NCI-H128 (cell line): Measurements from ENCODE around the gene DNTT.

ENCODE experiments used
- DNase-seq: peaks from one replicate; lab custom pipeline; 2025; ENCODE audit not compliant: unreplicated experiment; lab: John Stamatoyannopoulos, UW

Gene DNTT

DNA sequence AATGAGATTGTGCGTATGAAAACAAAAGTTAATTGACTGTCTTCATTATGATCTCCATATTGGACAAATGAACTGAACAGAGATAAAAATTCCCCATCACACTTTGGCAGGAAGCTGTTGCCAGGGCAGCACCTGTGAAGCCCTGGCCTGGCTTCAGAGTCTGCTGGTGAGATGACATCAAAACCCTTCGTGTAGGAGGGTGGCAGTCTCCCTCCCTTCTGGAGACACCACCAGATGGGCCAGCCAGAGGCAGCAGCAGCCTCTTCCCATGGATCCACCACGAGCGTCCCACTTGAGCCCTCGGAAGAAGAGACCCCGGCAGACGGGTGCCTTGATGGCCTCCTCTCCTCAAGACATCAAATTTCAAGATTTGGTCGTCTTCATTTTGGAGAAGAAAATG lies at the start of gene DNTT:
Gene DNTT, plus strand, starts transcription at position 205 of the 400 bp plus-strand sequence. Its CDS starts 64 bp downstream, at position 269.
- DNase-seq, result no peak

DNA sequence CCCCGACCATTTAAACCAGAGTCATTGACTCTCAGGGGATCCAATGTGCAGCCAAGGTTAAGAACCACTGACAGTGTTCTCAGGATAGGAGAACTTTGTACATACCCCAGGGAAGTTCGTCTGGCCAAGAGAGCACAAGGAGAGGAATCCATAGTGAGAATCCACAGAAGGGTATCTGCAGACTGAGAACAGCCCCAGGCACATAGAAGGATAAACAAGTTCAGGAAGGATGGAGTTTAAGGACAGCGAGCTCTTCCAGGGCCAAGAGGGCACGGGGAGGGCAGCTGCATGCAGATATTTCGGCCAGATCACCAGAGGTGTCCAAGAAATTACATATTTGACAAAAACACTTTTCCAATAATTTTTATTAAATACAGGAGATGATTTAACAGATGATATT lies 49.3 kb upstream of the DNTT start:
- no peak for DNase-seq

DNA sequence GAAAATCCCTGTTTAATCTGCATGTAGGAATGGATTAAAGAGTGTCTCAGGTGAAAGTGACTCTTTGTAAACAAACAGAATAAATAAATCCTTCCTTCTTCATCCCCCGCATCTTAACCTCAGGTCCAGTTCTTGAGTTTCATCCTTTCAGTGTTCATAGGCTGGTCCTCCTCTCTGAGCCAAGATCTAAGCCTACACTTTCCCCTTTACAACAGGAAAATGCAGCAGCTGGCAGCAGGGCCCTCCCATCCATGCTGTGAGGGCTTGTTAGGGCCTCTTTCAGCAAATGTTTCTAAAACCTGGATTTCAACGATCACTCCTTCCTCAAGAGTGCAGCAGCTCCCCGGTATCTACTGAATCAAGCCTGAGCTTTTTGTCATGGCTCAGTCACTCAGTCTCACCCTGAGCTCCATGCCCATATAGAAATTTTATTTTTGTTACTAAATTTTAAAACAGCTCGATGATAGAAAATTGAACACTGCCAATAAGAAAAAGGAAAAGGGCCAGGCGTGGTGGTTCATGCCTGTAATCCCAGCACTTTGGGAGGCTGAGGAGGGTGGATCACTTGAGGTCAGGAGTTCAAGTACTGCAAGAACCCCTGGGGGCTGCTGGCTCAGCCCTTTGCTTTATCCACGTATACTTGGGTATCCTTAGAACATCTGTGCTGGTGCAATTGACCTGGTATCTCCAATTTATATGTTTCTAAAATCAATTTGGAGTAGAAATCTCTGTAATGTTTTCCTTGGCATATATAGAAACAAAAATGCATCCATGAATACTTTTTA lies 48.5 kb upstream of the DNTT start:
- DNase-seq, result no peak

DNA sequence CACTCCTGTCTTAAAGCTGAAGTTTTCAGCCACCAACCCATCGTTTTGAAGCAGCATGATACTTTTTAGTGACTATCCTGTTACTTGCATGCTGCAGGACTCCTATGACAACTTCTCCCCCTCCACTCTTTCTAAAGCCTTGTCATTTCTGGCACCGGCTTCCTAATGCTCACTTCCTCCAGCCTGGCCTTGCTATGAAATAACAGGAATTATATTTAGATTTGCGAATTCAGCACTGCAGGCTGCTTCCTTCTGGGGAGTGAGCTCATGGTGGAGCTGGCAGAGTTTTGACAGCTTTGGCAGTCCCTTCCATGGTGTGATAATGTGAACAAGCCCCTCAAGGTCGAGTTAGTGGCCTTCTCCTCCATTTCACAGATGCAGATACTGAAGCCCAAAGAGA lies 46.3 kb upstream of the DNTT start:
- no peak for DNase-seq

DNA sequence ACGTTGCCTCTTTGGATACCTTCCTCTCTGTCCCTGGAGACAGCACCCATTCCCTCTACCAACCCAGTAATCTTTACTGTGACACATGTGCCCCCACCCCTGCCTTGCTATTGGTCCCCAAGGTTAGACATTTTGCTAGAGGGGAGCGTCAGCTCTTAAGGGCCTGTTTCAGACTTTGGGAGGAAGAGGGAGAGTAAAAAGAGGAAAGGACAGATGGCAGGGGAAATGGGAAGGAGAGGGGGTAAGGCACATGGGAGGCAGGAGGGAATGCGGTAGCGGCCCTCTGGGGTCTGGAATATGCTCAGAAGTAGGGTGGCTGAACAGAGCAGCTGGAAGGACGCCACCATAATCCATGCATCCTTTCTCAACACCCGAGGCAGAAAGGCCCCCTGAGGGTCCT lies 45.1 kb upstream of the DNTT start:
- DNase-seq, result no peak

DNA sequence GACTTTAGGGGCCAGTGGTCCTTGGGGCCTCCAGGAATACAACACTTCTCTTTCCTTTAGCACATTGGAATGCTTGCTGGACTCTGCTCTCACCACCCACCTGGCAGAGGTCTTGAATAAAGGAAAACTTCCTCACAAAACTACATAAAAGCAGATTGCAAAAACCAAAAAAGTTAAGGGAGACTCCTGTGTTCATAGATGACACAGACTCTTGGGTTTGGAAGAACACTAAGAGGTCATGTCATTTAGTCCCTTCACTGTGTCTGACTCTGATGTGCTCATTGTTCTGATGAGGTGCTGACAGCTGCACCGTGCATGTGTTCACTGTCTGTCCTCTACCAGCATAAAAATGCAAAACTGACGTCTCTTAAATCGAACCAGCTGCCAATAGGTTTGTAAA lies 44.2 kb upstream of the DNTT start:
- no peak for DNase-seq

DNA sequence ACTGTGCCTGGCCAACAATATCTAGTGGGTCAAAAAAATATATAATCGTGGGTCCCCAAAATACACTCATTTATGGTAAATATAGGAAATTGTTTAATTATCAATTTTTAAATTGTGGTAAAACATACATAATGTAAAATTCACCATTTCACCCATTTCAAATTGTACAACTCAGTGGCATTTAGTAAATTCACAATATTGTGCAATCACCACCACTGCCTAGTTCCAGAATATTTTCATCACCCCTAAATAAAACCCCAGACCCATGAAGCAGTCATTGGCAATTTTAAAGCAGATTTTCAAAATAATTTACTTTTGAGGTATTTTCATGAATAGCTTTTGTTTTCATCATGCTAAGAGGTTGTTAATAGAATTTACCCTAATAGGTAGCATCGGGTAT lies 43.1 kb upstream of the DNTT start:
- DNase-seq, result no peak

DNA sequence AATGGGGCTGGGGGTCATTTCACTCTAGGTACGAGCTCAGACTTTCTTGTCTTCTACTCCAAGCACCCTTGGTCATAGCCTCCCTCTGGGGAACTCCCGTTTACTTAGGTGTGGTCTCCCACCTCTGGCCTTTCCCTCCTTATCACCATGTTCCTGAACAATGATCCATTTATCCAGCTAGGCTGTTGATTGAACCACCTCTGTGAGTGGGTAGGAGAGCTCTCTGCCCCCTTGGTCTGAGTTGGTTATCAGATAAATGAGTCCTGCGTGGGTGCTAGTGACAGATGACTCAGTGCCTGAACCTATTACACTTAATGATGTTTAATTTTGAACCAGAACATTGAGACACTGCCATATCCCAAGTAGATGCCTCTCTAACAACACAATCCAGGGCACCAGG lies 42.3 kb upstream of the DNTT start:
- no peak for DNase-seq

DNA sequence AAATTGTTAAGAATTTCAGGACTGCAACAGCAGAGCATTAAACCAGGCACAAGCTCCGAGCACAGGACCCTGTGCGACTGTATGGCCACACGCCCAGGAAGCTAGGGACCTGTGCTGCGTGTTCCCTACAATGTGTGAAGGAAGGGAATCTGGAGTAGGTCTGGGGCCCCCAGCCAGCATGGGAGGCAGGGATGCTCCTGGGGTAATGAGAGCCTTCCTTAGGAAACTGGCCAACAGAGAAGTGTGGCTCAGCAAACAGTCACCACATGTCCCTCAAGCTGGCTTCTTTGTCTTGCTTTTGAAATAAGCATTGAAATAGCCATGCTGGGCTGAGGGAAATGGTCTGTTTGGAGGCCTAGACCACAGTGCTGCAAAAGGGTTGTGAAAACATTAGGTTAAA lies 41.1 kb upstream of the DNTT start:
- no peak for DNase-seq

DNA sequence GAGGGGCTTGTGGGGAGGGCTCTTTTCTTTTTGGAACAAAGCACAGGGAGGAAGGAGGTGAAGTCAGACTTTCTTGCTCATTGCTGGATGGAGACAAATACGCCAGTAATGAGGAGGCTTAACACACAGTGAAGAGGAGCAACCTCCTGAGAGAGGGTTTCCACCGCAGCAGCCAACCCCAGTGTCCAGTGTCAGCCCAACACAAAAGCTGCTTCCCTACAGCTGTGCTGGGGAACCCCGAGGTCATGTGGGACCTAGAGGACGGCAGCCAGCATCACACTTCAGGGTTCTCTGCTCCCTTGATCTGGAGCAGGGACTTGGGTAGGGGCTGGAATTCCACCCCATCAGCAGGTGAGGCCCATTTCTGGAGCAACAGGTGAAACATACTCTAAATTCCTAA lies 40.6 kb upstream of the DNTT start:
- no peak for DNase-seq

DNA sequence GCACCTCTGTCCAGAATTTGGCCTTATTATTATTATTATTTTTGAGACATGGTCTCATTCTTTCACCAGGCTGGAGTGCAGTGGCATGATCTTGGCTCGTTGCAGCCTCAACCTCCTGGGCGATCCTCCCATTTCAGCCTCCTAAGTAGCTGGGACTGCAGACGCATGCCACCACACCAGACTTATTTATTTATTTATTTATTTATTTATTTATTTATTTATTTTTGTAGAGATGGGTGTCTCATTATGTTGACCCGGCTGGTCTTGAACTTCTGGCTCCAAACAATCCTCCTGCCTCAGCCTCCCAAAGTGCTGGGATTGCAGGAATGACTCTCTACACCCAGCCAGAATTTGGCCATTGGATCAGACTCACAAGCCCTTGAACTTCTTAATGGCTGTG lies 39.3 kb upstream of the DNTT start:
- DNase-seq, result no peak

DNA sequence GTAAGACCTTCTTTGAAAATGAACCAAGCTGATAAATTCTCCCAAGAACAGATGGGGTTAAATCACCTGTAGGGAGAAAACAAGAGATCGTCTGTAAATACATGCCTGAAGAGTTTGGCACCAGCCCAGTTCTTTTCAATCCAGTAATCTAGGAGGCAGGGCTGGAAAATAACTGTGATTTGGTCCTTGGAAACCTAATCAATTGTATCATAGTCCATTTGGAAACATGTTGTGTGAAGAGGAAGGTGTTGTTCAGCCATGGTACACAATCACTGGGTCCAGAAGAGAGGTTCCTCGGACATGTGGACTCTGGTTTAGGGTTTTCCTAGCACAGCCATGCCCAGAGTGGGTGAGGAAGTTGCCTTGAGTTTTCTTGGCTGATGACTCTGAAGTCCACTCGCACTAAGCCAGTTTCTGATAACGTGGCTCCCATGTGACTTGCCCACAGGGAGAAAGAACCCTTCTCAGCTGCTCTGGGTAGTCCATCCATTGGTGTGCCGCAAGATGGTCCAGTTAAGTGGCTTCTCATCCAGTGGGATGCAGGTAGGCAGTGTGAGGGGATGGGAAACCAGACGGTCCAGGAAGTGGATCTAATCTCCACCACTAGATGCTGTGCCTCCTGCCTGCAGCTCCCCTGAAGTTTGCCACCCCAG lies 38.0 kb upstream of the DNTT start:
- DNase-seq, result no peak

DNA sequence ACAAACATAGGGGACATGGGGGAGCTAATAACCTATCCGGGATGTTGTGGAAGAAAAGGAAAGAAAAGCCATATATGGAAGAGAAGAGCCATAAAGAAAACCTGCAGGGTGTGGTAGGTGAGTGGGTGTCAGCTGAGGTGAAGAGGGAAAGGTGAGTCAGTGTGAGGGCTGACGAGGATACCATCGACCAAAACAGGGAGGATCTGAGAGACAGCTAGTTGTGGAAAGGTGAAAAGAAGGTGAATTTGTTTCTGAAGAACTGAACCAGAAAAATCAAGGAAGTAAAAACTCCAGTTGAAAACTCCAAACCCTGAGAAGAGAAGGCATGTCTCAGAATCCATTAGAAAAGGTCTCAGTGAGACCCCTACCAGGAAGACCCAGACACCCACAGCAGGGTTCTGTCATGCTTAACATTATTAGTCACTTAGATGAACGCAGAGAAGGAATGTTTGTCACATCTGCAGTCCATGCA lies 37.0 kb upstream of the DNTT start:
- DNase-seq, result no peak

DNA sequence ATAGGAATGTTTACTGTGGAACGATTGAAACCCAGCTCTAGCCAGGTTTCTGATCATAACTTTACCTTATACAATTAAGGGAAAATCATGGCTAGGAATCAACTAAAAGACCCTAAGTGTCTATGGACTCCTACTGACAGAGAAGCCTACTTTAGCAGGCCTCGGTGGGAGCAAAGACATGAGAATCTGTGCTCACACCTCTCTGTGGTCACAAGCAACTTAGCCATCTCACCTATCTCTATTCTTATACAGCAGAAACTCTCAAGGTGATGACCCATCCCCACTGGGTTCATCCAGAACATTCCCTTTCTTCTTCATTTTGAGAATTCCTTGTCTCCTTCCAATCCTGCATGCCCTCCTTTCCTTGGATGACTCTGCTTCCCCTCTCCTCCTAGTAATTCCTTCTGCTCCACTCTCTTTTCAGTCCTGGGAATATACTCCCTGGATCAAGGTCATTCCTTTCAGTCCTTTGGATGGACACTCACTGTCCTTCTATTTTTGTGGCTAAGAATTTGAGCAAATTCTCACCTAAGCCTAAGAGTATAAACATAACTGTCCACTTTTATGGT lies 35.8 kb upstream of the DNTT start:
- DNase-seq, result no peak

DNA sequence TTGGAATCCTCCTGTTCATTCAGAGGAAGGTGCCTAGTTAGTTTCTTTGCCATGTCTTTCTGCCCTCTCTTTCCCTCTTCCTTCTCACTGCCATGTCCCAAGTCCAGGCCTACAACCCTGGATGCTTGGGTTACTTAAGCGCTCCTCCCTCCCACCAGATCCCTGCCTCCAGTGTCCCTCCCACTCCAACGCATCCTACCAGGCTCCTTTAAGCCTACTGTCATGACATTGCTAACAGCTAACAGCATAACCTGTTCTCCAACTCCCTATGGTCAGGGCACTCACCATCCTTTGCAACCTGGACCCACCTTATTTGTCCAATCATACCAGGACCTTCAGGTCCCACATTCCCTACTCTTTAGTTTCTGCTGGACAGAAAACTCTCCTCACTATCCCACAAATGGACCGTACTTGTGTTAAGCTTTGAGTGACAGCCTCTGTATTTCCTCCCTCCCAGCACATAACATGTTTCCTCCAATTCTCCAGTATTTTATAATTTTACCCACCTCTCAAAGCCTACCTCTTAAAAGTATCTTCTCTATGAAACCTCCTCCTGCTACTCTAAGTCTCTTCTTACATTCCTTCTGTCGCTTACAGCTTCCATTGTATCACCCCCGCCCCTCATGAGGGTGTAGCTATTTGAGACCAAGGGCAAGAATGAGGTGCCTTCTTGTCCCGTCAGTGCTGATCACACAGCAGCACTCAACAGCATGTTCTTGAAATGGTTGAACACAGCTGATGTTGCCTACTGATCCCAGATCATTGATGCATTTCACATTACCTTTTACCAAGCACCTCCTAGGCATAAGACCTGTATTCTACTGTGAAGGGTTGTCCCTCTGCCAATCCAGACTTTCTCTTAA lies 34.6 kb upstream of the DNTT start:
- no peak for DNase-seq

DNA sequence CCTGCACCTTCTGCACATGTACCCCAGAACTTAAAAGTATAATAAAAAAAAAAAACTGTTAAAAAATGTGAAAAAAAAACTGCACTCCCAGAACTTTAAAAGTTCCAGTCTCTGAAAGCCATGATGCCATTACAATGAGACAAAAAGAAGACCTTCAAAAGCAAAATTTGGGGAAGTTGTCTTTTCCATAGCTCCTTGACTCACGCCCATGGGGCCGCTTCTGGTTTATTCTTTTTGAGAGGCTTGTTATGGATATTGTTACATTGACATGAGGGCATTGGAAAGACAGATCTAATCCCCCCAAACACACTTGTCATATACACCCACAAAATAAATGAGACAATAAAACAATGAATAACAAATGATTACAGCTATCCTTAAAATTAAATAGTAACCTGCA lies 33.7 kb upstream of the DNTT start:
- no peak for DNase-seq

DNA sequence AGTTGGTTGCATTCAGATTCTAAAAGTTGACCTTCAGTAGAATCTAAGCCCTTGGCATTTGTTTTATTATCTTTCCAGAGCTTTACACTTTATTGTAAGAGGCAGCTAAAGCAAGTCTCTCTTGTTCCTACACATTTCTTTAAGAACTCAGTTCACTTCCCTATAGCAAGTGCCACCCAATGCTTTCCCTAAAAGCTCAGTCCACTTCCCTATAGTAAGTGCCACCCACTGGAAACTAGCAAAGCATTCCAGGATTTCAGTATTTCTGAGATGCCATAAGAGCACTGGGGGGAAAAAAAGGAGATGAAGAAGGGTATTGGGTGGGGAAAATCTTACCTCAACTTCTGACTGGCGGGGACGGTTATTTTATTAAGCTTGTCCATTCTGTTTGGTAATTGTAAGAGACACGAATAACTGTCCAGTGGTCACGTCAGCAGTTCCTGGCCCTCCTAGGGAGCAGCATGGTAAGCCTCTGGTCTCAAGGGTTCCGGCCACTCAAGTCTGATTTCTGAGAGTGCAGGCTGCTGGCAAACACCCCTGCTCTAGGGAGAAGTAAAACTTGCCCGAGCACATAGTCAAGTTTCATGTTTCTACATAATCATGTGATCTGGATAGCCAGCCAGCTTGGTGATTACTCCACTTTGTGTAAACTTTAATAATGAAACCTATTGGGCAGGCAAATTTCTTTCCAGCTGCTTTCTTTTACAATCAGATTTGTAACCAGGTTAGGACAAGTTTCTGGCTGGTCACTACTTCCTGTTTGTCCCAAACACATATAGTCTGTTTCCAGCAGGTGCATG lies 33.0 kb upstream of the DNTT start, which contains the start of gene BLNK:
Gene BLNK, minus strand, starts transcription at position 554 of the 800 bp plus-strand sequence. Its CDS starts 171 bp downstream, at position 383.
- no peak for DNase-seq

DNA sequence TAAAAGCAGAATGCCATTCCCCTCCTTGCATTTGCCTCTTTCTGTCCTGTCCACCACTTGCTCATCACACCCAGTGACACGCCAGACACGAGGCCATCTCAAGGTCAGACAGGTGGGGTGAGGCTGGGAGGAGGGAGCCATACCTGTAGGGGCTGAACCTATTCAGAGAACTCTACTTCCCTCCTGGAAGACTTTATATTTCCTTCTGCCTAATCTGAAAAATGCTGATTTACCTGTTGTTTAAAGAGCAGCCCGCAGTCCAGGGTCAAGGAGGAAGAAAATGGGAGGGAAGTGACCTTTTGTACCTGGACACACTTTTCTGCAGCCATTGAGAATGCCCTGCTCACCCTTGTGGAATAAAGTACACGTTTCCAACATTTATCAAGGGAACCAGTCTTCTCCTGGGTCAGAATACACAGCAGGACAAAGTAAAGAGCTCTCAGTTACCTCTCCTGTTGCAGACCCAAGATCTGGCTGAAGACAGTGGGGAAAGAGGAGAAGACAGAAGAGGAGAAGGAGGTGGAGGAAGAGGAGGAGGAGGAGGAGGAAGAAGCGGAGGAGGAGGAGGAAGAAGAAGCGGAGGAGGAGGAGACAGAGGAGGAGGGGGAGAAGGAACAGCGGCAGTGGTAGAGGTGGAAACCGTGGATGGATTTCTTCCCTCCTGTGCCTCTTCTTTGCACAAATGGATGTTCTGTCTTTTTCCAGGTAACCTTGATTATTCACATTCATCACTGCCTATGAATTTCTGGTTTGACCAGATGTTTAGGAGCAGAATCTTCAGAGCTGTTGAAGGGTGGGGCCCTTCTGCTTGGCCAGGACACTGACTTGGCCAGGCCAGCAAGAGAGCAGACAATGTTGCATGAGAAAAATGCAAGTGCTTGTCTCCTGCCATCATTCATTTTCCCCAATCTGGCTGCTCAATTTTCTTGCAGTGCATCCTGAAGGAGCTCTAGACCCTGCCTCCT lies 31.6 kb upstream of the DNTT start:
- DNase-seq, result no peak

DNA sequence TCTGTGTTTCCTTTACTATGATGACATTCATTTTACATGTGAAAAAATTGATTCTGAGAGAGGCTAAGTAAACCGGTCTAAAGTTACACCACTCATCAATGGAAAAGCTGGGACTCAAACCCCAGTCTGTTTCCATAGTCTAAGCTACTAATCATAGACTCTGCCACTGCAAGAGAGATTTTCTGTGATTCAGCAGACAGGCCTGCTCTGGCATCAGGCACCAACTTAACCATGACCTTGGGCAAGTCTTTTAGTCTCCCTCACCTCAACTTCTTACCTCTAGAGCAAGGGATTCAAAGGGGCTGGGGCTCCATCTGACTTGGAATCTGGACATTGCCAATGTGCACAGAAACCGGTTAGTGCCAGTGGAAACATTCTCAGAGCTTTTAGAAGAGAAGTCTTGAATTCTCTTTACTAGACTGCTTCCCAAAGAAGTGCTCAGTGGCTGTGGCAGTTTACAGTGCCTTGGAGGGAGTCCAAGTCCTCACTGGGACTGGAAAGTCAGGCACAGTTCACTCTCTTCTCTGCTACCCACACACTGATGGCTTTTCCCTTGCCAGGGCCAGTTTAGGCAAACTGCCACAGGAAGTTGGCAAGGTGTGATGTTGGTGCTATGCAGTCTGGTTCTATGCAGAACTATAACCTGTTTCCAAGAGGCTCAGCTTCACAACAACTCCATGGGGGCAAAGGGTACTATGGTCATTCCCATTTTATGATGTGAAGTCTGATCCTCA lies 28.4 kb upstream of the DNTT start:
- DNase-seq, result no peak
